ENCODE results near the gene SLX4IP. TPM values are rescaled to one million over a fixed set of nuclear protein-coding genes. Genes with fewer than 3 reads are reported as not detected.

The SLX4IP gene
- total RNA-seq, 1 donor from 2014 or later, result 2.6 TPM

DNA sequence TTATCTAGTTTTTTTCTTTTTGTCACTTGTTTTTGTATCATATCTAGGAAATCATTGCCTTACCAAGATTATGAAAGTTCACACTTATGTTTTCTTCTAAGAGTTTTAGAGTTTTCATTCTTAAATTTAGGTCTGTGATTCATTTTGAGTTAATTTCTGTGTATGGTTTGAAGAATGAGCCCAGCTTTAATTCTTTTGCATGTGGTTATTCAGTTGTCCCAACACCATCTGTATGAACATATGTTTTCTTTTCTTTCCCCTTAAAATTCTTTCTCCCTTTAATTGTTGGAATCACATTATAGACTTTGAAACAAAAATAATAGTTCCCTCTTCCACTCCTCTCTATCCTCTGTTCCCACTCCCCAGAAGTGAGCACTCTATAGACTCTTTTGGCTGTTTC lies 85.4 kb downstream of the SLX4IP start:
- no peak for DNase-seq (ENCODE audit: low read depth in 2 of 2)

DNA sequence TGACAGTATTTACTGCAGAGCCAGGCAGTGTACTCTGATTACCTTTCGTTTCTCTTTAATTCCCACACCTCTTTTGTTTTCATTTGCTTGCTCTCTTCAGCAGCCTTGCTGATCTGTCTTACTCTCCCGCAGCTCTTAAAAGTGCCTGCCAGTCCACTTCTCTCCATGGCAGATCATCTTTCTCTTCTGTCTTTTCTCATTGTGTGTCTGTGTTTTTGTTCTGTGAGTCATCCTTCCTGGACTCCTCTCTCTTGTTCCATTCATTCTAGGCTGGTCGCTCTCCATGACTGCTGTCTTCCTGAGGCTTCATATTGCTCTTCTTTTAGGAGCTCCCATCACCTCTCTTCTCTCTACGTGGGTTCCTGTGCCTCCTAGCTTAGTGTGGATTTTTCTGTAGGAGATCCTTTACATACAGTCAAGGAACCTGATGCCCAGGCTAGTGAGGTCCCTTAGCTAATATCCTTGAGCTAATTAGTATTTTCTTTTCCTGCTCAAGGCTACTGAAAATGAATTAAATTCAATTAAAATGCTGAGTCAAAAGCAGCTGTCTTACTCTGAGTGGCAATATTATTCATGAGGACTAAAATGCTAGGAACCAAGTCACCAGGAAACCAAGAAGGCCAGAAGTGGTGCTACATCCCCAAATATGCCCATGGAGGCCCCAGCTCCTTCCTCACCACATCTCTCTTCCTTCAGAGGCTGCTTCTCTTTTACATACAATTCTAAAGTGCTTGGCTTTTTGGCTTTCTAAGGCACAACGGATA lies 86.1 kb downstream of the SLX4IP start:
- peak; percentile 77 to 89 for DNase-seq (ENCODE audit: low read depth in 2 of 2)

DNA sequence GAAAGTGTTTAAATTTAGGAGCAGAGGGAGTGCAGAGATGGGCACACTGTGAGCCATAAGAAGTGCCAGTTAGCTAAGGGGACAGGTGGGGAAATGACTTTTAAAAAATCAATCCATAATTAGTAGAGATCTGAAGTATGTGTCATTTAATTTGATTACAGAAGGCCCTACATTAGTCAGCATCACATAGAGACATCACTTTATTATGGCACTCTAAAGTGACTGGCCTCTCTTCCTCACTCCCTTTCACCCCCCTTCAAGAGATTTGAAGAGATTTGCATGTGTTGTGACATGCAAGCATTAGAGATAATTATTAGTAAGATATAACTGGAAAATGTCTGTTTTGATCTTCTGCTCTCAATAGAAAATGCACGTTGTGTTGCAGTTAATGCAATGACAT lies 86.7 kb downstream of the SLX4IP start:
- no peak for DNase-seq (ENCODE audit: low read depth in 2 of 2)

DNA sequence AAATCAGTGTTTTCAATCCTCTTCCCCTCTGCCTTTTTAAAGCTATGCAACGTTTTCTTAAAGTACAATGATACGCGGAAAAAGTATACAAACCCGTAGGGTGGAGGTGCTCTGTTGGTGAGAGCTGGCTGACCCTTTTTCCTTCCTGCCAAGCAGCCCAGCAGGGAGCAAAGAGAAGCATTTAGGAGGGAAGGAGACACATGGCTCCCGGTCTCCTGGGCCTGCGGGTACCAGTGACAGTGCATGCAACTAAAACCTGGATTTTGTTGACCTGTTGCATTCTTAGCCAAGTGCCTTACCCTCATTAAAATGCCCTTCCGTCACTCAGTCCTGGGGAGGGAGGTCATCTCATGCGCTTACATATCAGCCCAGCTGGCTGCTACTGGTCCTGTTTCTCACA lies 87.2 kb downstream of the SLX4IP start:
- DNase-seq (ENCODE audit: low read depth in 2 of 2), result peak in 1 of 2 donors; percentile 35

DNA sequence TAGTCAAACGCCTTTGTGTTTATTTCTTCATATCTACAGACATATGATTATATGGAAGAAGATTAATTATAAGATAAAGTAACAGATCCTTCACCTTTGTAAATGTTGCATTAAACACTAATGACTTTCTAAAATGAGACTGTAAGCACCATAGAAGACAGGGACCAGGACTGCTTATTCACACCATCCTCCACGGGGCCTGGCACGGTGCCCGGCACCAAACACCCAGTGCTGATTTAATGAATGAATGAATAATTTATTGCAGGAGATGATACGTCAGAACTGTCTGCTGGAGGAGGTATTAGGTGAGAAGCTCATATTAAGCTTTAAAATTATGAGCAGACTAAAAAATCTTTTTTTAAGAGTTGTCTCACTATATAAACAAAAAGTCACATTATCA lies 88.3 kb downstream of the SLX4IP start:
- peak in 1 of 2 donors; percentile 35 for DNase-seq (ENCODE audit: low read depth in 2 of 2)

DNA sequence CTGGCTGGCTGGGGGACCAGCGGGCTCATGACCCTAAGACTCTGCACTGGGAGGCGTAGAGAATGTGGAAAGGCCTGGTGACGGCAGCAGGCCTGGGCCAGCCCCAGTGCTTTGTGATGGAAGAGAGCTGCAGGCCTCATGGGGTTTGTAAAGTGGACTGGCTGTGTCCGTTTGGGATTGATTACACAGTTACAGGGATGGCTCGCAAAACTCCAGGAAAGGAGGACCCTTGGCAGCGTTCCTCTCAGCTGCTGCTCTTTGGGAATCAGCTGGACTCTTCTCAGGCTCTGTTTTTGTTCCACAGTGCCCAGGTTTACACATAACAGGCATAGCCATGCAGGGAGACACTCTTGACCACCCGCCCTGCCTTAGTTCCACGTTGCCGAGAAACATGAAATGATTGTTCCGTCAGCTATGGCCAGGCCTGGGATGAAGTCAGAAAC lies 89.0 kb downstream of the SLX4IP start:
- DNase-seq (ENCODE audit: low read depth in 2 of 2), result peak in 1 of 2 donors; percentile 51

DNA sequence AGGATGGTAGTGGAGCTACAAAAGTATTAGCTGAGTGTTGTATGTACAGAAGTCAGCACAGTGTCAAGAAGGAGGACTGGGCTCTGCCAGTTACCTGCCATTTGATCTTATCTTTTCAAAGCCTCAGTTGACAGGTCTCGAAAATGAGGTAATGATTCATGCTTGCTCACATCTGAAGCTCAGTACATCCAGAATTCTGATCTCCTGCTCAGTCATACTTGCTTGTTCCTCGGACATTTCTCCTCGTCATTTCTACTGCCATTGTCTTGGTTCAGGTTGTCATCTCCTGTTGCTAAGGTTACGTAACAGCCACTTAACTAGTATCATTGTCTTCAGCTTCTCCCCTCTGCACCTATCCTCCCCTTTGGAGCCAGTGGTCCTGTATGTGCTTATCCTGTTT lies 89.5 kb downstream of the SLX4IP start:
- DNase-seq (ENCODE audit: low read depth in 2 of 2), result peak in 1 of 2 donors; percentile 86

DNA sequence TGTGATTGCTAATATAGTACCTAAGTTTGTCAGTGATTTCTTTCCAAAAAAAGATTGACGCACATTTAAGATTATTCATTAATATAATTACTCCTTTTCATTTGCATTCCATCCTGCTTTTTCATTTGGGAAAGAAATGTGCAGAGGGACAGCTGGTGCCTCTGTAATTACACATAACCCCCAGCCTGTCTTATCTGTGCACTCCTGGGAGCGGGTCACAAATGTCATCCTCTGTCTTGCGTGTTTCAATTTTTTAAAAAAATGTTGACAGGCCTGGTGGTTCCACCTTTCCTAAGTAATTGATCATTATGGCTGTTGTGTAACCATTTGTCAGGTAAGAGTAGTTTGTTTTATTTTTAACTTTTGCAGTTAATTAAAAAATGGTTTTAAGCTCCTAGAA lies 92.7 kb downstream of the SLX4IP start:
- DNase-seq (ENCODE audit: low read depth in 2 of 2), result no peak

DNA sequence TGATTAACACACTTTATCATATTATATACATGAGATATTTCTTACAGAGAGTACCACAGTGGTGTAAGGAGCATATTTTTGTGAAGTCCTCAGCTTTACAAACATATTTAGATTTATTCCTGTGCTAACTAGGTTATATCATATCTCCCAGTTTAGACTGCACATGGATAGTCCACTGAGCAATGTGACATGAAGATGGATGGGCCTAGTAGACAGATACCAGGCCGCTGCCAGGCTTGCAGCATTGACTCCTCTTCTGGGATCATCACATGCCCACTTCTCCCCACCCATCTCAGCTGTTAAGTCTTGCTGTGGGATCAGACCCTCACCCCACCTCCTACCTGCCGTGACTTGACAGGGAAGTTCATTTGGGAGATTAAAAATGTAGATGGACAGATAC lies 95.8 kb downstream of the SLX4IP start:
- no peak for DNase-seq (ENCODE audit: low read depth in 2 of 2)

DNA sequence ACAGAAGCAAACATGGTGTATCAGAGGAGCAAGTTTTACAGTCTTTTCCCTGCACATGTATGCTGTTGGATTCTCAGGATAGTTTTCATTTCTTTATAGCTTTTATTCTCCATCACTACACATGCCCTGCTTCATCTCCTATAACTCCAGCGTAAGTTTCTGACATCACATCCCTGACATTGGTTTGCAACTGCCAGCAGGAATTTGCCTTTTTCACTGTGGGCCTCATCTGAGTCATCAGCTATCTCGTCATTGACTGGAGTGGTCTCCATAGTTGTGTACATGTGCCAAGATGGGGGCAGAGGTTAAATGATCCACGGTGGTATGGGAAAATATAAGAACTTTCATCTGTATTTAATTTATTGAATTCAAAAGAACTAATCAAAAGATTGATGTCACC lies 96.7 kb downstream of the SLX4IP start:
- DNase-seq (ENCODE audit: low read depth in 2 of 2), result no peak

DNA sequence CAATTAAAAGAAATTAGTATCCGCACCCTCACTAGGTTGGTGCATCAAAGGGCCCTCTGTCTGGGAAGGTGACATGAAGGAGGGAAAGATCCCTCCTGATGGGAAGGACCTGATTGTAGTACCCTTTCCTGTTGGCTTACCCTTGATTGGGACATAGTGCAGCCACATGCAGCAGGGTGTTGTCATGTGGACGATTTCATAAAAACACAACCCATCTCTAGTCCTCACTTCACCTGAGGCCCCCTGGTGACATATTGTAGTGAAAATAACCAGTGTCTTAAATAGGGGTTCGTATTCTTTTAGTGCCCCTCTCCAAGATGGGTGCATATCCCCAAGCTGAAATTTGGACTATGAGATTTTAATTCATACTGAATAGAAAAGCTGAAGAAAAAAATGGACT lies 97.3 kb downstream of the SLX4IP start:
- no peak for DNase-seq (ENCODE audit: low read depth in 2 of 2)

DNA sequence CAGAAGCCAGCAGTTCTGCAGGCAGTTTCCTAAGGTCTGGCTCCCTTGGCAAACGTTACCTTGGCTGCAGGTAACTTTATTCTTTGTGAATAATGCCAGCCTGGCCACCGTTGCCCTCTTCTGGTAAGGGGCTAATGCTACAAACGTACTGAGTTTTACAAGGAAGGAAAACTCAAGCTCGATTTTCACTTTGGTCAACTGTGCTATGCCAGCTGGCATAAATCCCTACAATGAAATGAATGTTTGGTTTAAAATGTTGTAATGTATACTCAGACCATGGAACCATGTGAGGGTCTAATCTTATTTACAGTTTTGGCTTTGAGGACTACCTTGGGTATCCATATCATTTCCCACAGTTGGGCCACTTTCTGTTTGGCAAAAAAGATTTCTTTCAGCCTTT lies 101.4 kb downstream of the SLX4IP start:
- DNase-seq (ENCODE audit: low read depth in 2 of 2), result peak in 1 of 2 donors; percentile 57

DNA sequence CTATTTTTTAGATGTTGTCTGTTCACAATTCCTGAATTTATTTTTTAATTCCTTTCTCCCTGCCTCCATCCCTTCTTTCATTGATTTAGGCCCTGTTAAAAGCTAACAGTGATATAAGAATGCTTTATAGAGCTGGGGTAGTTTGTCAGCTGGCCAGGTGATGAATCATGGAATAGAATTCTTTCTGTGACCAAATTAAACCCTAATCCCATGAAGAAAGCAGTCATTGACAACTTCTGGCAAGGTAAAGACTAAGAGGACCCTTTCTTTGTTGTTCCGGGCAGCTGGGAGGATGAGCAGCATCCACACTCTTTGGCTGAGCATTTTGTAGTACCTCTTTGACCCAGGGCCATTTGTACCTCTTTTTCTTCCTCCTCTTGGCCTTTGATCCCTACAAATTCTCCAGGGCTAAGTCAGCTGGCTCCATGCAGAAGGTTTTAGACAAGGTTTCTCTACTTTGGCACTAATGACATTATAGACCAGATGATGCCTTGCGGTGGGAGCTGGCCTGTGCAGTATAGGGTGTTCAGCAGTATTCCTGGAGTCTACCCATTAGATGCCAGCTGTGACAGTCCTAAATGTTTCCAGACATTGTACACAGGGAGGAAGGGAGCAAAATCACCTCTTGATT lies 102.9 kb downstream of the SLX4IP start:
- no peak for DNase-seq (ENCODE audit: low read depth in 2 of 2)

DNA sequence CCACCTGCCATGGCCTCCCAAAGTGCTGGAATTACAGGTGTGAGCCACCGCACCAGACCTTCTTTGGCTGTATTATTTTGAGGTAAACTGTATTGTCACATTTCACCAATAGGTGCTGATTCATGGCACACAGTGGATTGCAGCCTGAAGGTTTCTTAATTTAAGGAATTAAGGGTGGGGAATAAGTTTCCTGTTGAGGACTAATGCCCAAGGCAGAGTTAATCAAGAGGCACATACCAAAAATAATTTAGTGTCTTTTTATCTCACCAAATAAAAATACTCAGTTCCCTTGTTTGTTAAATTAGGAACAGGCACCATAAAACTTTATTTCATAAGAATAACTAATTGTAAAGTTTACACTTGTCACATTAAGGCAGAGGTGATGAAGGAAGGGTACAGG lies 103.7 kb downstream of the SLX4IP start:
- DNase-seq (ENCODE audit: low read depth in 2 of 2), result no peak

DNA sequence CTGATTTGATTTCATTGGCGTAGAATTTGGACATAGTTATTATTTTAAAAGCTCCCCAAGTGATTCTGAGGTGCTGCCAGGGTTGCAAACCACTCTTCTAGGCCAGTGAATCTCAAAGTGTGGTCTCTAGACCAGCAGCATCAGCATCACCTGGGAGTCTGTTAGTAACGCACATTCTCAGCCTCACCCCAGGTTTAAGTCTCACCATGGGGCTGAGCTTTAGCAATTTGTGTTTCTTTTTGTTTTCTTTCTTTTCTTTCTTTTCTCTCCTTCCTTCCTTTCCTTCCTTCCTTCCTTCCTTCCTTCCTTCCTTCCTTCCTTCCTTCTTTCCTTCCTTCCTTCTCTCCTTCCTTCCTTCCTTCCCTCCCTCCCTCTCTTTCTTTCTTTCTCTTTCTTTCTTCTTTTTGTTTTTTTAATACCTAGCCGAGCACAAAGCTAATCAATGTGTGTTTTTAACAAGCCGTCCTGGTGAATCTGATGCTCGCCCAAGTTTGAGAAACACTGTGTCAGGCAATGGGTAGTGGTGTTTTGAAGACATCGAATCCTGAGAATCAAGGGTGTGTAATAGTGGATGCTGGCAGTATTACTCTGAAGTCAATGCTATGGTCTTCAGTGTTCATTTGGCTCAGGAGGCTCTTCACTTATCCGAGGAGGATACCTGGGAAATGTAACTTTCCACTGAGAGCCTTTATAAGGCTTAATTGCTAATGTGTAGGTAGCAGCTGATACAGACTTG lies 104.9 kb downstream of the SLX4IP start:
- DNase-seq (ENCODE audit: low read depth in 2 of 2), result no peak

DNA sequence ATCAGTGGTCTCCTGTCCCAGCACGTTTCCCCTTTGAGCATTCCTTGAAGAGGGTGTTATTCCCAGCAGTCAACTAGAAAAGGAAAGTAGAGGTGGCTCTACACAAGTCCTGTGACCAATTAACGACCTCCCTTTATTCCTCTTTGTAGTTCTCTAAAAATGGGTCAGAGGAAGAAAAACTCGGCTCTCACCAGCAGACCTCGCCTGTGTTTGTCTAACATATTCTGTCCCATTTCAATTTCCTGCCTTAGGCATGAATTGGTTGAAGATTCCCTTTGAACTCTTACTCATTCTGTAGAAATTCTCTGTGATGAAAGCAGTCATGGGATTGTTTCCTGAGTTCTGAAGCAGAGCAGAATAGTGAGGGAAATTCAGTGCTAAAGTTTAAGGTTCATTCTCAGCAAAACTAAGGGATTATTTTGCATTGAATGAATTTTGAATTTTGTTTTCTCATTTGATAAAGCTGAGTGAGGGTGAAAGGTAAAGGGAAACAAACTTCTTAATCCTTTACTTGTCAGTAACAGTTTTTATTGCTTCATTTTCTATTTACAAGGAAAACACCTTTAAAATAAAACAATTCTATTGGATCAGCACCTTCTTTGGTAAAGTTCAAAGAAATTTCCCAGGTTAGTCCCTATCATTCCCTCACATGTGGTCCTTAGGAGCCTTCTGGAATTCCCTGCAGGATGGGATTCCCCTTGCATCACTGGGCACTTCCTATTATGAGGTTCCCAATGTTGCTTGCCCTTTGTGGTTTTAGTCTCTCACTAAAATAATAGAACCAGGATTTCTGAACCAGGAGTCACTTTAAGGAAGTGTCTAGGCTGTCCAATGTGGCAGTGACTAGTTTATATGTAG lies 105.8 kb downstream of the SLX4IP start:
- peak; percentile 86 to 94 for DNase-seq (ENCODE audit: low read depth in 2 of 2)

DNA sequence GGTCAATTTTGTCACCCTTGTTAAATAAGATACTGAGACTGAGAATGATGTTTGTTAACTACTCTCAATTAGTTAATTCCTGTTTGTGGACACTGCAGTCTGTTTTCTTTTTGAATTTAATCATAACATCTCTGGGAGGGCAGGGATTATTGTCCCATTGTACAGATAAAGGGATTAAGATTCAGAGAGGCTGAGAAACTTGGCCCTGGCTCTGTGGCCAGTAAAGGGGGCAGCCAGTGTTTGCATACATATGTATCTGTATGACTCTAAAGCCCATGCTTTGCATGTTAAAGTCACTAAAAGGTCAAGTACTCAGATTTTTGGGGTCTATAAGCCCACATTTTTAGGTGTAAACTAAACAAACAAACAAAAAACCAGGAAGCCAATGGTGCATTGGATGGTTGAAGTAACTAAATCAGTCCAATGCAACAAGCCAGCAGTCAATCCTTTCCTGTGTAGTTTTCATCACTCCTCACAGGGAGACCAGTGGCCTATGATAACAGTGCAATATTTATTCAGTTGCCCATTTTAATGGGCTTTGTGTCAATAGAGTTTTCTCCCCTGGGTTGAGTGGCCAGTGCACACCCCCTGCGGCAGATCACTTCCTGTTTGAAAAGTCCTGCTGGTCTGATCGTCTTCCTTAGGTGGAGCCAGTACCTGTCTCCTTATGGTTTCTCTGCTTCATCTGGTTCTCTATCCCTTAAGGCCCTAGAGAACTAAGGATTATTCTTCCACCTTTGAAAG lies 106.7 kb downstream of the SLX4IP start:
- peak in 1 of 2 donors; percentile 71 for DNase-seq (ENCODE audit: low read depth in 2 of 2)

DNA sequence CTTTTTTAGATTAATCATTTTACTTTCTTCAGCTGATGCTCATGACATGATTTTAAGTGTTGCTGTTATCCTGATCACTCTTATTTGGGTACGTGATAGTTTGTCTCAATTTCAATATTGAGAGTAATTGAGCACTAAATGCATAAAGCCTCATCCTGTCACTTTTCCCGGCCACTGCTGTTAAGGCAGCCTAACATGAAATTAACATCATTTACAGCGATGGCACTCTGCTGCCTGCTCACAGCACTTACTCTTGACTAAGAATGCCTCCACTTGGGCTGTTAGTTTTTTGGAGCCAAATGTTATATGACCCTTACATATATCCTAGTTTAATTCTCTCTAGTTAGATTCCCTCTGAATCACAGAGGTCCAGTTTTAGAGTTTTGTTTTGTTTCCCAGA lies 107.3 kb downstream of the SLX4IP start:
- no peak for DNase-seq (ENCODE audit: low read depth in 2 of 2)

DNA sequence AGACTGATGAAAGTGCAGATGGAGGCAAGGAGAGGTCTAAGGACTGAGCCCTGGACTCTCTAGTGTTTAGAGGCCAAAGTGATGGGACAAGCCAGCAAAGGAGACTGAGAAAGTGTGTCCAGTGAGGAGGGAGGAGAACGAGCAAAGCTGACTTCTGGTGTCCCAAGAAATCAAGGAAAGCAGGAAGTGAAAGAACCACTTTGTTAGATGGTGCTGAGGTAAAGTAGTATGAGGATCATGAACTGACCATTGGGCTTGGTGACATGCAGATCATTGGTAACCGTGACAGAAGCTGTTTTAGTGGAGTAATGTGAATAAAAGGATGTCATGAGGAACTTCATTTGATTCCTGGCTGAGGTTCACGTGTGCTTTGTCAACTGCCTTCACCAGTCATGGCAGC lies 108.4 kb downstream of the SLX4IP start:
- DNase-seq (ENCODE audit: low read depth in 2 of 2), result no peak

DNA sequence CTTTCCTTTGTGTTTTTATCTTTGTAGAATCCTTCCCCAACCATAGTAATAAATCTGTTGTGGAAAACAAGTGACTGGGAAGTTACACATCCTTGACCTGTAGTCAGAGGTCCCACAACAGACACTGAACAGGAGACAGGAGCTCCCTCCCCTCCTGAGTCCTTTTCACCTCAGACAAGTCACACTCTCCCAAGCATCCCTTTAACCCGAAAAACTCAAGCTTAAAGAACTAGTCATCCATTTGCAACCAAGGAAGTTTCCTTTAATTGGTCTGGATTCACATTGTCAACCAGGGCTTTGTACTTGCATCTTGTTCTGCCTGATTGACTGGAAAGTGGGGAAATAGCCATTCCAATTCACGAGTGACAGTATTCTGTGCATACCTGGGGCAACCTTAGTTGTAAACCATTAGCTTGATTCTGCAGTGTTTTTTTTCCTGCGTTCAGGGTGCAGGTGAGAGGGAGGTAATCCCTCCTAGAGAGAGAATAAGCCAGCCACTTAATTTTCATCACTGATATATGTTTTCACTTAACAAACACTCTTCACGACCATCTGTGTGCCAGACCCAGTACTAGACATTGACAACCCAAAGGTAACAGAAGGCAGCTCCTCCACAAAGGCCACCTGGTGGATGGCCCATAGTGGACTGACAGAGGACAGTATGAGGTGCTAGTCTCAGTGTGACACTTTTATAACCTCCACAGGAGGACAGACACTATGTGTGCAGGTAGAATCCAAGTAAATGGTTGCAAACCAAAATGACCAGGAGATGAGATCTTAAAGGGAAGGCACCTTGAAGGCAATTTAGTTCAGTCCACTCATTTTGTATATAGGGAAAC lies 112.4 kb downstream of the SLX4IP start:
- peak in 1 of 2 donors; percentile 81 for DNase-seq (ENCODE audit: low read depth in 2 of 2)
